K562 (cell line): ENCODE measurements around the gene LRRC51. TPM values are rescaled to one million over a fixed set of nuclear protein-coding genes. Genes with fewer than 3 reads are reported as not detected.

Experiments
- BRD9 ChIP-seq: fragments of 450-650 bp; IDR thresholded peaks from 2 replicates; pipeline ENCODE4 v1.6.1; 2018; ENCODE audit warnings: low read depth; ENCODE audit not compliant: partially characterized antibody
- CREM ChIP-seq: IDR thresholded peaks from 2 replicates; pipeline ENCODE4 v1.6.1; 2014; ENCODE audit warnings: antibody characterized with exemption, low read depth
- EP300 ChIP-seq: IDR thresholded peaks from 2 replicates; pipeline ENCODE4 v1.6.1; 2012; ENCODE audit warnings: low read length, improper control_type of control experiment
- ESRRA ChIP-seq: fragments of 450-650 bp; IDR thresholded peaks from 2 replicates; pipeline ENCODE4 v1.6.1; 2014; ENCODE audit warnings: low read depth, mild to moderate bottlenecking, moderate library complexity, borderline replicate concordance
- ETV1 ChIP-seq: fragments of 450-650 bp; conservative IDR thresholded peaks from 2 replicates; pipeline ENCODE4 v1.6.1; 2016; ENCODE audit warnings: missing genetic modification characterization, control low read depth, low read depth, missing compliant biosample characterization
- FOS ChIP-seq: IDR thresholded peaks from 3 replicates; pipeline ENCODE4 v1.6.1; 2011; ENCODE audit not compliant: insufficient read length; ENCODE audit errors: extremely low read depth
- GTF3C2 ChIP-seq: IDR thresholded peaks from 3 replicates; pipeline ENCODE4 v1.6.1; 2011; ENCODE audit warnings: borderline replicate concordance, mild to moderate bottlenecking, moderate library complexity; ENCODE audit not compliant: insufficient read length; ENCODE audit errors: extremely low read depth
- HCFC1 ChIP-seq: IDR thresholded peaks from 2 replicates; pipeline ENCODE4 v1.6.1; 2012; ENCODE audit warnings: low read depth, low read length, improper control_type of control experiment
- IFI16 ChIP-seq: fragments of 250-450 bp; sonication (Bioruptor Pico); IDR thresholded peaks from 2 replicates; pipeline ENCODE4 v2.1.2; 2022; ENCODE audit warnings: mild to moderate bottlenecking, inconsistent platforms
- MTA3 ChIP-seq: fragments of 450-650 bp; formaldehyde crosslinking; IDR thresholded peaks from 2 replicates; pipeline ENCODE4 v1.6.1; 2017; ENCODE audit warnings: mild to moderate bottlenecking, borderline replicate concordance
- NFE2 ChIP-seq: IDR thresholded peaks from 2 replicates; pipeline ENCODE4 v1.6.1; 2014; ENCODE audit warnings: antibody characterized with exemption, low read depth
- NFIX ChIP-seq: fragments of 250-450 bp; sonication (Bioruptor Pico); IDR thresholded peaks from 2 replicates; pipeline ENCODE4 v1.4.0; 2020; ENCODE audit warnings: low read depth, mild to moderate bottlenecking, moderate library complexity
- NRF1 ChIP-seq, 2 experiments: fragments of 450-650 bp; IDR thresholded peaks in 1 of 2; conservative IDR thresholded peaks in 1 of 2; 2 replicates each; pipeline ENCODE4 v1.6.1; 2014; ENCODE audit warnings: mild to moderate bottlenecking in 2 of 2
- SMARCA4 ChIP-seq: fragments of 450-650 bp; IDR thresholded peaks from 2 replicates; pipeline ENCODE4 v1.6.1; 2016
- TRIM28 ChIP-seq: fragments of 450-650 bp; IDR thresholded peaks from 2 replicates; pipeline ENCODE4 v1.6.1; 2017
- UBTF ChIP-seq, 2 experiments: IDR thresholded peaks; 2 replicates each; pipeline ENCODE4 v1.6.1; 2012; ENCODE audit warnings: improper control_type of control experiment in 2 of 2, low read depth in 2 of 2, low read length in 2 of 2, borderline replicate concordance in 1 of 2
- ZBTB2 ChIP-seq: fragments of 450-650 bp; IDR thresholded peaks from 2 replicates; pipeline ENCODE4 v1.6.1; 2016; ENCODE audit warnings: antibody characterized with exemption
- ZEB2 ChIP-seq: fragments of 450-650 bp; IDR thresholded peaks from 2 replicates; pipeline ENCODE4 v1.6.1; 2016
- ZNF282 ChIP-seq: sonication (generic); formaldehyde crosslinking; IDR thresholded peaks from 2 replicates; pipeline ENCODE4 v1.8.1; 2023; ENCODE audit warnings: missing genetic modification reagents
- ZNF449 ChIP-seq: fragments of 250-450 bp; sonication (Bioruptor Pico); IDR thresholded peaks from 2 replicates; pipeline ENCODE4 v1.8.0; 2022; ENCODE audit warnings: moderate library complexity, mild to moderate bottlenecking, inconsistent platforms
- ZNF507 ChIP-seq: conservative IDR thresholded peaks from 2 replicates; pipeline ENCODE4 v1.6.1; 2017; ENCODE audit warnings: missing genetic modification characterization, missing compliant biosample characterization
- polyA plus RNA-seq, 8 experiments: library from polyadenylated mRNA; depleted of rRNA in 4 of 8; stranded (reverse) in 5 of 8; unstranded in 3 of 8; fragments of >200 nt; fragmentation: Nextera tagmentation in 2 of 8; fragmentation: Illumina TruSeq in 1 of 8; extraction: Ambion mirVana in 2 of 8; extraction: Trizol in 1 of 8; gene quantifications; 2 replicates each; pipeline versions ENCODE4 v1.2.1 to v1.2.3, GENCODE V29; 2011 to 2014; ENCODE audit warnings: inconsistent platforms in 1 of 8, missing spikeins in 1 of 8
- total RNA-seq, 7 experiments: library from RNA; depleted of rRNA in 6 of 7; stranded (reverse); fragments of >200 nt in 6 of 7; fragmentation: Illumina TruSeq in 2 of 7; extraction: Trizol in 2 of 7; gene quantifications; 2 replicates each; pipeline versions ENCODE4 v1.2.1 to v1.2.3, GENCODE V29; 2011 to 2021; ENCODE audit warnings: low replicate concordance in 1 of 7

The LRRC51 gene
- total and polyA plus RNA-seq, 9 of the 15 experiments (the other 6 are each of a cell fraction or from before 2014, with no cell fraction given): 4.7 to 10.6 (median 5.6) TPM

GRCh38 chr11:72081184-72081644 is 564 bp downstream of the LRRC51 start (continued):
- TF ChIP-seq BRD9: no peak
- TF ChIP-seq NFE2: no peak
- no peak for TF ChIP-seq IFI16 (CRISPR knock-in tag)
- no peak for TF ChIP-seq ESRRA
- no peak for TF ChIP-seq NRF1 (conservative IDR thresholded peaks at IDR 0.05 in 1 of 2, IDR thresholded peaks at IDR 0.05 in 1 of 2)
- no peak for TF ChIP-seq ETV1
- TF ChIP-seq ZEB2: no peak
- TF ChIP-seq CREM: no peak
- TF ChIP-seq ZBTB2: no peak
- TF ChIP-seq MTA3: no peak
- TF ChIP-seq GTF3C2: peak; percentile 48
- TF ChIP-seq ZNF449: no peak
- no peak for TF ChIP-seq EP300
- TF ChIP-seq TRIM28: no peak
- no peak for TF ChIP-seq FOS
- no peak for TF ChIP-seq UBTF (IDR thresholded peaks at IDR 0.05; ENCODE audit: borderline replicate concordance in 1 of 2, low read depth in 2 of 2, low read length in 2 of 2)
- TF ChIP-seq ZNF507: no peak
- TF ChIP-seq ZNF282 (CRISPR knock-in tag): no peak
- no peak for TF ChIP-seq SMARCA4
- no peak for TF ChIP-seq NFIX (CRISPR knock-in tag)
- no peak for TF ChIP-seq HCFC1
